ENCODE measurements around the gene ZBTB5.
"Not testable (repeated sequence)": the region's sequence is repeated elsewhere in the genome, so short reads cannot be mapped to it uniquely, and the experiment has no call there.

- TF ChIP-seq NFYB (IDR thresholded peaks at IDR 0.05; ENCODE audit: extremely low read depth, insufficient read length); RFX7 (CRISPR knock-in tag; IDR thresholded peaks at IDR 0.05); NR2F6 (CRISPR knock-in tag; IDR thresholded peaks at IDR 0.05); ZNF609 (CRISPR knock-in tag; IDR thresholded peaks at IDR 0.05; ENCODE audit: borderline replicate concordance); EP300 (IDR thresholded peaks at IDR 0.05; ENCODE audit: low read length); TRIM28 (IDR thresholded peaks at IDR 0.05); MYNN (IDR thresholded peaks at IDR 0.05); MYNN (CRISPR knock-in tag; IDR thresholded peaks at IDR 0.05); ARID2 (IDR thresholded peaks at IDR 0.05); ZNF717 (CRISPR knock-in tag; IDR thresholded peaks at IDR 0.05); CTBP1 (IDR thresholded peaks at IDR 0.05; ENCODE audit: borderline replicate concordance): not testable (repeated sequence)
These were observed 38.8 kb downstream of the ZBTB5 start for GRCh38 chr9:37426431-37426830.

Measured in K562 (cell line).